ENCODE measurements around the gene TMTC1. TPM values are rescaled to one million over a fixed set of nuclear protein-coding genes. Genes with fewer than 3 reads are reported as not detected.

Gene TMTC1
- total and polyA plus RNA-seq, 2 of the 8 experiments (the other 6 are each of a cell fraction or from before 2014, with no cell fraction given): 15.4 to 20.8 TPM

GRCh38 chr12:29640589-29641345 is 143.0 kb downstream of the TMTC1 start:
- Histone ChIP-seq H2BK12ac (ENCODE audit: low read depth, low read length) (no peak overlapping the region), H4K20me1 (replicated peaks in 1 of 2; ENCODE audit: control insufficient read depth in 1 of 2, insufficient read depth in 2 of 2, low read length in 2 of 2) (no peaks in the 10 kb centered on the region), H2BK15ac (ENCODE audit: low read length) (no peak overlapping the region), H3K4ac (replicated peaks; ENCODE audit: insufficient read length, low read depth, low read length) (no peak overlapping the region), H3K36me3 (ENCODE audit: control insufficient read depth in 2 of 4, insufficient read depth in 4 of 4, low read length in 3 of 4) (no peaks in the 10 kb centered on the region), H2BK5ac (ENCODE audit: low read depth, low read length) (no peak overlapping the region), H3K9me3 (ENCODE audit: insufficient read depth in 2 of 2, low read depth in 1 of 2, low read length in 1 of 2) (no peaks in the 10 kb centered on the region), H3K23ac (ENCODE audit: insufficient read length) (no peak overlapping the region), H4K91ac (replicated peaks; ENCODE audit: insufficient read length, low read length) (no peak overlapping the region), H2AFZ (ENCODE audit: low read length) (no peak overlapping the region), H2BK20ac (ENCODE audit: low read length) (no peak overlapping the region), H3K4me3 (ENCODE audit: extremely low read depth in 1 of 4, insufficient read depth in 2 of 4, low read depth in 3 of 4, low read length in 4 of 4) (no peak overlapping the region), H3K14ac (ENCODE audit: insufficient read length) (no peak overlapping the region), H3K27ac (ENCODE audit: low read depth, low read length) (no peak overlapping the region), H3K4me2 (ENCODE audit: insufficient read depth in 1 of 2, low read depth in 2 of 2, low read length in 2 of 2) (no peak overlapping the region; a peak in 1 of 4 replicates), H3K79me1 (ENCODE audit: low read depth, low read length) (no peaks in the 10 kb centered on the region), H2AK5ac (ENCODE audit: low read depth, low read length) (no peak overlapping the region), H3K56ac (replicated peaks; ENCODE audit: insufficient read length, low read depth, low read length) (no peak overlapping the region), H4K5ac (ENCODE audit: insufficient read length, low read depth, low read length) (peak overlapping the region; percentile 37), H3K9ac (replicated peaks in 1 of 4; ENCODE audit: extremely low read depth in 1 of 4, low read depth in 3 of 4, low read length in 3 of 4) (no peak overlapping the region), H3K4me1 (replicated peaks in 1 of 4; ENCODE audit: control insufficient read depth in 3 of 4, insufficient read depth in 4 of 4, low read length in 3 of 4) (peaks cover 0 to 6% (median 4%) of the 10 kb centered on the region in 4 experiments; a peak in 3 of 7 replicates), H2BK120ac (replicated peaks; ENCODE audit: low read depth, low read length) (no peak overlapping the region), H3K79me2 (ENCODE audit: control insufficient read depth in 1 of 2, insufficient read depth in 2 of 2, low read length in 2 of 2) (no peaks in the 10 kb centered on the region), H3K27me3 (replicated peaks in 1 of 4; ENCODE audit: control insufficient read depth in 3 of 4, extremely low read depth in 1 of 4, insufficient read depth in 3 of 4, low read length in 3 of 4) (no peaks in the 10 kb centered on the region), H4K8ac (ENCODE audit: extremely low read depth, insufficient read depth, low read length) (0 out of 2 replicates have a peak overlapping the region, but pooled peaks have one; percentile 35), H3K23me2 (ENCODE audit: low read depth, low read length) (peaks cover 2% of the 10 kb centered on the region; the same call in 1 of the 2 replicates), H3K18ac (ENCODE audit: extremely low read depth, low read length) (no peak overlapping the region)
- no peak for FAIRE-seq
- TF ChIP-seq MAFK (IDR thresholded peaks at IDR 0.05; ENCODE audit: low read depth, low read length) (peak; percentile 30; the same call in 1 of the 2 replicates), TAF7 (optimal IDR thresholded peaks at IDR 0.05; ENCODE audit: borderline replicate concordance, low read depth, low read length) (no peak)
- ChIA-PET POLR2A (ENCODE audit: partially characterized antibody) (interaction anchor here (1.0 kb wide), 1 partner anchor 14 kb away, joined by 3 read pairs; no protein-coding TSS in a partner anchor), CTCF (ENCODE audit: partially characterized antibody) (interaction anchor here (0.6 to 1.5 kb wide), 6 partner anchors 20 to 440 kb away, joined by 3 to 5 read pairs (median 4); no protein-coding TSS in a partner anchor)
- 80% methylated on average over 13 of the region's 13 CpGs; no CpG with 5 or more reads in 1 of the 2 experiments for WGBS, 2 experiments (ENCODE audit: extremely low coverage in 1 of 2, insufficient coverage in 1 of 2, insufficient read length in 1 of 2, insufficient replicate concordance in 2 of 2, low coverage in 1 of 2, low lambda C conversion rate in 2 of 2, missing lambda C conversion rate in 1 of 2)
- DNase-seq (ENCODE audit: low read depth in 1 of 2, low spot score in 2 of 2): no peak
